ENCODE measurements around the gene HIP1.
"Not testable (repeated sequence)": the region's sequence is repeated elsewhere in the genome, so short reads cannot be mapped to it uniquely, and the experiment has no call there.

Gene HIP1

DNA sequence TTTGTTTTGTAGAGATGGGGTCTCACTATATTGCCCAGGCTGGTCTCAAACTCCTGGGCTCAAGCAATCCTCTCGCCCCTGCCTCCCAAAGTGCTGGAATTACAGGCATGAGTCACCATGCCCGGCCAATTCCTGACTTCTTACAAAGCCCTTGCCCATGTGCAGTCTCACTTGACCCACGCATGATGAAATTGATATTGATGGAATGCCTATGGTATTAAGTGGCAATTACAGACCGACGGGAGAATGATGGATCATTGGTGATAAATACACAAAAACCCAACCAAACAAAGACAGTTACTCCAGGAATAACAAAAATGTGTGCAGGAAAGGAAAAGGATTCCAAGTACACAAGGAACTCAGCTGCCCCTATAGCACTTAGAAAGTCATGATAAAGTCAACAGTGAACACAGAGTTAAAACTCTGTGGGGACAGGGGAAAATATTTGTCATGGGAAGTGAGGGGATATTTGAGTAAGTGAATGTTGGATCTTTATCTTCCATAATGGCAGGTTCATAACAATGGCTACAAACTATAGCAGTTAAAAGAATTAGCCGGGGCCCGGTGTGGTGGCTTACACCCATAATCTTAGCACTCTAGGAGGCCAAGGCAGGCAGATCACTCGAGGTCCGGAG is 21.6 kb downstream of the HIP1 start:
- DNase-seq (ENCODE audit: low read depth), result peak; percentile 16

GRCh38 chr7:75715864-75716263 is 22.9 kb downstream of the HIP1 start:
- no peak for DNase-seq (ENCODE audit: low read depth)

GRCh38 chr7:75712517-75713361 is 26.0 kb downstream of the HIP1 start:
- DNase-seq (ENCODE audit: low read depth), result no peak

- no peak for DNase-seq (ENCODE audit: low read depth)
Measured at GRCh38 chr7:75711656-75712514, 26.9 kb downstream of the HIP1 start.

GRCh38 chr7:75711076-75711475 is 27.7 kb downstream of the HIP1 start:
- DNase-seq (ENCODE audit: low read depth), result no peak

DNA sequence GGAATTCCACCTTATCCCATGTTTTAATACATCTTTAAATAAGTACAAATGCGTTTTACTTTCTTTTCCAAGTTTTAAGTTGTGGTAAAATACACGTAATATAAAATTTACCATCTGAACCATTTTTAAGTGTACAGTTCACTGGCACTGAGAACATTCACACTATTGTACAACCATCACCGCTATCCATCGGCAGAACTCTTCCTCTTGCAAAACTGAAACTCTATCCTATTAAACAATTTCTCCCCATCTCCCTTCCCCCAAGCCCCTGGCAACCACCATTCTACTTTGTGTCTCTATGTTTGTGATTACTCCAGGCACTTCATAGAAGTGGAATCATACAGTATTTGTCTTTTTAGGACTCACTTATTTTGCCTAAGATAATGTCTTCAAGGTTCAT is 33.8 kb downstream of the HIP1 start:
- no peak for DNase-seq (ENCODE audit: low read depth)

GRCh38 chr7:75702515-75702914 is 36.2 kb downstream of the HIP1 start:
- DNase-seq (ENCODE audit: low read depth), result no peak

DNA sequence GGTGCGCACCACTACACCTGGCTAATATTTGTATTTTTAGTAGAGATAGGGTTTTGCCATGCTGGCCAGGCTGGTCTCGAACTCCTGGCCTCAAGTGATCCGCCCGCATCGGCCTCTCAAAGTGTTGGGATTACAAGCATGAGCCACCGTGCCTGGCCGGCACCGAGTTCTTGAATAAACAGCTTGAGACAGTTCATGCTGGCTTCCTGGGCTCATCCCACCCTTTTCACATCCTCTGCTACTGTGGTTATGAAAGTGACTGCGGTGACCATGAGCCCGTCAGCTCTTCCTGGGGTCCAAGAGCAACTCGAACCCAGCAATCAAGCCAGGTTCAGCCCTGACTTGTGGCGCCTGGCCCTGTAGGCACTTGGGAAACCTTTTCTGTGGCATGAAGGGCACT is 38.7 kb downstream of the HIP1 start:
- DNase-seq (ENCODE audit: low read depth), result no peak

- no peak for DNase-seq (ENCODE audit: low read depth)
Measured at GRCh38 chr7:75698358-75698757, 40.4 kb downstream of the HIP1 start.

GRCh38 chr7:75696263-75697037 is 42.3 kb downstream of the HIP1 start:
- no peak for DNase-seq (ENCODE audit: low read depth)

- no peak for DNase-seq (ENCODE audit: low read depth)
Measured at GRCh38 chr7:75694638-75695399, 43.9 kb downstream of the HIP1 start.

DNA sequence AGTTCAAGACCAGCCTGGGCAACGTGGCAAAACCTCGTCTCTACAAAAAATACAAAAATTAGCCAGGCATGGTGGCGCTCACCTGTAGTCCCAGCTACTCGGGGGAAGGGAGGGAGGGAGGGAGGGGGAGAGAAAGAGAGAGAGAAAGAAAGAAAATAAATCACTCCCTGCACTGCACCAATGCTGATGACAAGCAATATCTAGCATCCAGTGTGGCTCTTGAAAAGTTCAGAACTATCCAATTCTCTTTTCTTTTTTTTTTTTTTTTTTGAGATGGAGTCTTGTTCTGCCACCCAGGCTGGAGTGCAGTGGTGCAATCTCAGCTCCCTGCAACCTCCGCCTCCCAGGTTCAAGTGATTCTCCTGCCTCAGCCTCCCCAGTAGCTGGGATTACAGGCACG is 45.1 kb downstream of the HIP1 start:
- DNase-seq (ENCODE audit: low read depth), result not testable (repeated sequence)

DNA sequence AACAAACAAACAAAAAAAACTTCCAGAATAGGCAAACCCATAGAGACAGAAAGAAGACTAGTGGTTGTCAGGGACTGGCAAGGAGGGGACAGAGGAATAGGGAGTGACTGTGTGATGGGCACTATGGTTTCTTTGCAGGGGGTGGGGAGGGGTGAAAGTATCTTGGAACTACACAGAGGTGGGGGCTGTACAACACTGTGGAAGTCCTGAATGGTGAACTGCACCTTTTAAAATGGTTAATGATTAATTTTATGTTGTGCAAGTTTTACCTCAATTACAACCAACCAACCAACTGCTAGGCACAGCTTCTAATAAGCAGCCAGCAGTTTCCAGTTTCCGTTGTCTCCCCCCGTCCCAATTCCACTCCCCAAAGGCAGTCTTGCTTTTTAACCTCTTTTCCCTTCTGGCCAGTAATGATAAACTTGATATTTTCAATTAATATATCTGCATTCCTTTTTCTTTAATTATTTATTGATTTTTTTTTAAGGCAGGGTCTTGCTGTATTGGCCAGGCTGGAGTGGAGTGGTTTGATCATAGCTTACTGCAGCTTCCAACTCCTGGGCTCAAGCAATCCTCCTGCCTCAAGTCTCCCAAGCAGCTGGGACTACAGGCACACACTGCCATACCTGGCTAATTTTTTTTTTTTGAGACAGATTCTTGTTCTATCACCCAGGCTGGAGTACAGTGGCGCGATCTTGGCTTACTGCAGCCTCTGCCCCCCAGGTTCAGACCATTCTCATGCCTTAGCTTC is 46.8 kb downstream of the HIP1 start:
- no peak for DNase-seq (ENCODE audit: low read depth)

GRCh38 chr7:75690121-75690523 is 48.6 kb downstream of the HIP1 start:
- no peak for DNase-seq (ENCODE audit: low read depth)

- DNase-seq (ENCODE audit: low read depth), result no peak
Measured at GRCh38 chr7:75689246-75690099, 49.3 kb downstream of the HIP1 start.

DNA sequence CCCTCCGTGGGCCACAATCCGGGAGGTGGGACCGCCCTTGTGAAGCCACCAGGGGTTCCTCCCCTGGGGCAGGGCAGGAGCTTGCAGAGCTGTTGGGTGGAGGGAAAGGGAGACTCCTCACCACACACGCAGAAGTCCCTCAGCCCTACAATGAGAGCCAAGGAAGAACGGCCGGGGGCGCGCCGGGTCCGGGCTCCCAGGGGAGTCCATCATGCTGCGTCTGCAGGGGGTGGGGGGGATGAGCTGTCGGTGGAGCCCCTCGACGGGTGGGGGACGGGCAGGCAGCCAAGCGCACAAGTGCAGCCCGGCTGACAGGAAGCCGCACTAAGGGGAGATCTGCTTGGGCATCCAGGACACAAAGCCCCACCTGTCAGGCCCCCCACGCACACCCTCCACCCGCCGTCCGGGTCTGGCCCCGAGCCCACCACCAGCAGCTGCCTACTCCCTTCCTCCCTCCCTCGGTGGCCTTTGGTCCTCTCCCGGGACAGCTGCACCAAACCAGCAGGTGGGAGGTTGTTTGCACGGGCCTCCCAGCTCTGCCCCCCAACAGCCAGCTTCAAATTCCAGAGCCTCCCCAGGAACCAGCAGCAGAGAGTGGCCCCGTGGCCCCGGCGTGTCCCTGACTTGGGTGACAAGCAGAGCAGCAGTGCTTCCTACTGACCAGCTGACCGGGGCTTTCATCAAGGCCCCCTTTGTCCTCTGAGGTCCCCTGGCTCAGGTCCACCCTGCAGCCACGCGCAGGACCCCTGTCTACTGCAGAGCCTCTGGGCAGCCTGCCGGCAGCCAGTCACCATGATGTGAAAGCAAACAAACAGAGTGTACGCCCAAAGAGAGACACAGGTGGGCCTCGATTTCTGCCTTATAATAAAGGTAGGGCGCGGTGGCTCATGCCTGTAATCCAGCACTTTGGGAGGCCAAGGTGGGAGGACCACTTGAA is 50.3 kb downstream of the HIP1 start:
- no peak for DNase-seq (ENCODE audit: low read depth)

- no peak for DNase-seq (ENCODE audit: low read depth)
Measured at GRCh38 chr7:75687246-75688088, 51.3 kb downstream of the HIP1 start.

Data from fibroblast of the conjunctiva (primary cell).